Activated T-cell treated with anti-CD3 and anti-CD28 coated beads, Interleukin-2, amount 50 U/mL, for 72 hours (primary cell): ENCODE measurements around the gene LSAMP. TPM values are rescaled to one million over a fixed set of nuclear protein-coding genes. Genes with fewer than 3 reads are reported as not detected.

Source experiments
- ATAC-seq, 2 donors: fragments of 150-1000 bp; cut with Tn5 transposase; replicated peaks in 1 of 2; 2 replicates each; pipeline ENCODE4 v1.10.0; 2021; ENCODE audit warnings: moderate library complexity in 2 of 2, mild to moderate bottlenecking in 1 of 2
- DNase-seq, 2 donors: peaks; one replicate each; pipeline ENCODE4 v3.0.0; 2021 to 2022; ENCODE audit warnings: mixed read lengths in 1 of 2
- H3K27ac Mint-ChIP-seq: one replicate; pipeline ENCODE4 v1.8.0; 2022; ENCODE audit warnings: mild to moderate bottlenecking, moderate library complexity, mixed read lengths
- H3K27me3 Mint-ChIP-seq: one replicate; pipeline ENCODE4 v1.8.0; 2022; ENCODE audit warnings: low read depth, mixed read lengths
- H3K36me3 Mint-ChIP-seq, 2 donors: one replicate each; pipeline ENCODE4 v1.8.0; 2022; ENCODE audit warnings: mixed read lengths in 2 of 2, mild to moderate bottlenecking in 1 of 2; ENCODE audit not compliant: insufficient read depth in 2 of 2
- H3K4me1 Mint-ChIP-seq: one replicate; pipeline ENCODE4 v1.8.0; 2022; ENCODE audit warnings: low read depth, mixed read lengths
- H3K4me3 Mint-ChIP-seq, 2 donors: one replicate each; pipeline ENCODE4 v1.8.0; 2022; ENCODE audit warnings: mild to moderate bottlenecking in 2 of 2, mixed read lengths in 2 of 2, moderate library complexity in 2 of 2
- H3K9me3 Mint-ChIP-seq, 2 donors: one replicate each; pipeline ENCODE4 v1.8.0; 2022; ENCODE audit warnings: mixed read lengths in 2 of 2
- total RNA-seq, 2 donors: library from RNA; stranded (reverse); gene quantifications; one replicate each; pipeline ENCODE4 v1.2.3, GENCODE V29; 2022

The LSAMP gene
- total RNA-seq, 2 donors from 2014 or later: not detected

DNA sequence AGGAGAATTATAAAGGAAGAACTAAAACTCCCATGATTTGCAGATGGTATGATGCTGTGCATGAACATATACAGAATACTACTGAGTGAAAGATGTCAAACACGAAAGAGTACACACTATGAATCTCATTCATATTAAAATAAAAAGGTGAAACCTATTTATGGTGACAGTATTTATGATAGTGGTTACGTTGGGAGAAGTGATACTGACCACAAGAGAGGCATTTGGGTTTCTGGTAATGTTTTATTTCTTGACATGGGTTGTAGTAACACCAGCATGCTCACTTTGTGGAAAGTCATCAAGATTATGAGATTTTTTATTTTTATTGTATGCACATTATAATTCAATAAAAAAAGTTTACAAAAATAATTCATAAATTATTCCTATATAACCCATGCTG, 498.0 kb downstream of the LSAMP start:
- Mint-ChIP-seq H3K4me1 (no peaks in the 10 kb centered on the region), H3K4me3 (no peak overlapping the region), H3K9me3 (peaks cover 3 to 4% of the 10 kb centered on the region in 2 donors), H3K27ac (no peak overlapping the region), H3K27me3 (no peaks in the 10 kb centered on the region), H3K36me3 (no peaks in the 10 kb centered on the region)
- no peak for DNase-seq
- no peak for ATAC-seq

DNA sequence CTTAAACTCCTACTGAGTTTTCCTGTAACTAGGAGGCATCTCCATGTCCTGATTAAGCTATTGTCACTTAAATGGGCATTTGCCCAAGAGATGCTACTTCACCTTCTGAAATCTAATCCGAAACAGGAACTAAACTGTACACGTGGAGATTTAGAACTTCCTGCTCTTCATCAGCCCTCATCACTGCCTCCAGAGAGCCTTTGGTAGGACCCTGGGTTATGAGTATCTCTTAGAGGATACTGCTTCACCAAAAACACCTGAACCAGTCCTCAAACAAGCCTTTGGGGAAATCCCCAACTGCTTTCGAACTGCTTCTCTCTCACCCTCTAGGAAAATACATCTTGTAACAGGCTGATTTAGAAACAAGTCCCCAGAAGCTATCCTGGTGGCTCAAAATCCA, 501.7 kb downstream of the LSAMP start:
- Mint-ChIP-seq H3K4me3 (no peak overlapping the region), H3K9me3 (peaks cover 1 to 4% of the 10 kb centered on the region in 2 donors), H3K4me1 (no peaks in the 10 kb centered on the region), H3K27me3 (no peaks in the 10 kb centered on the region), H3K27ac (no peak overlapping the region), H3K36me3 (no peaks in the 10 kb centered on the region)
- no peak for DNase-seq
- no peak for ATAC-seq

DNA sequence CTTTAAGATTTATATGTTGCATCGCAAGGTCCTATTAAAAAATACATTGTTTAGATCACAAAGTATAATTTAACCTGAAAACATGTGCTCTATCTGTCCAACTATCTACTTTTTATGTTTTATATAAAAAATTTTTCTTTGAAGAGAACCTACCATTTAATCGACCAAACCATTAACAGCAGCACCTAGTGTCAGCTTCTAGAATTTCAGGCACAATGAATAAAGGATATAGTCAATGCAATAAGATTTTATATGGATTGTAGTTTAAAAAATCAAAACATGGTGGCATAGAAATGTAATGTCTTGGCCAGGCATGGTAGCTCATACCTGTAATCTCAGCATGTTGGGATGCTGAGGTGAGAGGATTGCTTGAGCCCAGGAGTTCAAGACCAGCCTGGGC, 508.2 kb downstream of the LSAMP start:
- H3K4me1 Mint-ChIP-seq: no peaks in the 10 kb centered on the region
- DNase-seq (no peak), ATAC-seq (no peak)
- H3K27ac Mint-ChIP-seq: no peak overlapping the region
- peaks cover 8% of the 10 kb centered on the region for H3K27me3 Mint-ChIP-seq
- H3K36me3 Mint-ChIP-seq: no peaks in the 10 kb centered on the region
- no peak overlapping the region for H3K4me3 Mint-ChIP-seq
- peaks cover 0 to 5% of the 10 kb centered on the region in 2 donors for H3K9me3 Mint-ChIP-seq

DNA sequence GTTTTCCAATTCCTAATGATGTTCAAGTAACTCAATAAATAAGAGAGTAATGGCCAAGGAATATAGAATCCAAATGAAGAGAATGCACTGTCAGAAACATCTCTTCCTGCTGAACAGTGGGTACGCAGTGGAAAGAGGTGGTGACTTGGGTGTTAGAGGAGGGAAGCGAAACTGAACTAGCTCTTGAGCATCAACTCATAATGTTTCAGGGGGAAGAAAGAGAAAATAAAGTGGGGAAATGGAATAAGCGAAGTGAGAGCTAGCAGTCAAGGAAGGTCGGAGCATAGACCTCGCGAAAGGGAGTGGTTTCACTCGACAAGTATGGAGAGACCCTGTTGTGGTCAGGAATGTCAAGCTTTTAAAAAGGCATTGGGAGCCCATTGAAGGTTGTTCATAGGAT, 512.5 kb downstream of the LSAMP start:
- Mint-ChIP-seq H3K27ac (no peak overlapping the region), H3K4me3 (no peak overlapping the region), H3K9me3 (peaks cover 0 to 7% of the 10 kb centered on the region in 2 donors), H3K4me1 (no peaks in the 10 kb centered on the region), H3K36me3 (no peaks in the 10 kb centered on the region), H3K27me3 (peaks cover 14% of the 10 kb centered on the region)
- no peak for DNase-seq
- ATAC-seq: no peak

DNA sequence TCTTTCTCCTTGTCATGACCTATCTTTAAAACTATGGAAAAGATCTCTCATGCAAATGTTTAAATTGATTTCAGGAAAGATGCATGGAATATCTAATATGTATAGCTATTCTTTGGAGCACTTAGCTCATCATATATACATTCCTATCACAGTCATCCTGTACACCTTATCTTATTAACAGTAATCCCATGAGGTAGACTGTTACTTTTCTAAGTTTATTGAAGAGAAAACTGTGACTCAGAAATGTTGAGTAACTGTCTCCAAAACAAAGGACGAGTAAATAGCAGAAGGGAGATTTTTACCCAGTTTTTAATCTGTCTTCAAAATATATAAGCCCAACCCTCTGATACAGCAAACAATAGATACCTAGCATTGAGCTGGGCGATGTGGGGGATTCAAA, 513.7 kb downstream of the LSAMP start:
- Mint-ChIP-seq H3K4me1 (no peaks in the 10 kb centered on the region), H3K9me3 (peaks cover 0 to 7% of the 10 kb centered on the region in 2 donors), H3K4me3 (no peak overlapping the region), H3K27ac (no peak overlapping the region), H3K27me3 (peaks cover 14% of the 10 kb centered on the region), H3K36me3 (no peaks in the 10 kb centered on the region)
- no peak for ATAC-seq
- no peak for DNase-seq

DNA sequence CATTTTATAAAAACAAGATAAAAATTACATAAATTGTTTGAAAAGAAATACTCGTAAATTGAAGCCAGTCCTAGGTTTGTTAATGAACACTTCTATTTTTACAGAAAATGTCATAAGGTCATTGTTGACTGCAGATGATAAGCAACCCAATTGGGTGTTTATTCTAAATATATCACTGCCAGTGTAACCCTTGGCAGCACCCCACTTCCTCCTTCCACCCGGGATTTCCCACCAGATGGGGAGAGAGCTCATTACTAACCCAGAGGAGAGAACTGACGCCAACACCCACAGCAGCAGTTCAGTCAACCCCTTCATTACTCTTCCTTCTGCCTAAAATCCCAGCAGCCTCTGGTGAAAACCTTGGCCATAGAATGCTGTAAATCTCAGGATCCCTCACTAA, 514.4 kb downstream of the LSAMP start:
- ATAC-seq (no peak), DNase-seq (no peak)
- Mint-ChIP-seq H3K4me3 (no peak overlapping the region), H3K27me3 (peaks cover 14% of the 10 kb centered on the region), H3K36me3 (no peaks in the 10 kb centered on the region), H3K27ac (no peak overlapping the region), H3K9me3 (peaks cover 0 to 7% of the 10 kb centered on the region in 2 donors), H3K4me1 (no peaks in the 10 kb centered on the region)

DNA sequence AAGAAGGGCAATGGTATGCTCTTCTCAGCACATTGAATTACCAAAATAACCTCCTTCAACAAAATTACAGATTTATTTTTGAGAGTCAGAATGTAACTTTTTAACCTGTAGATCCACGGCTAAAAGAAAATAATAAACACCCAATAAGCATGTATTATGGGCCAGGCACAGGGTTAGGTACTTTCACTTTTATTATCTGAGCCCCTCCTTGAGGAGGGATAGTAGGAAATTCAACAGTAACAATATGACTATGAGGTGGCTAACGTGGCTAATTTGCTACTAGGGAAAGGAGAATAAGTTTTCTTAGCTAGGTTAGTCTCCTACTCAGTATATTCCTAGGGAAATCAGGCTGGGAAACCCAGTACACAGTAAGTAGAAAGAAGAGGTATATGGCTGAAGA, 515.1 kb downstream of the LSAMP start:
- H3K27ac Mint-ChIP-seq: no peak overlapping the region
- peaks cover 8% of the 10 kb centered on the region for H3K27me3 Mint-ChIP-seq
- no peaks in the 10 kb centered on the region for H3K36me3 Mint-ChIP-seq
- DNase-seq (no peak), ATAC-seq (no peak)
- peaks cover 0 to 7% of the 10 kb centered on the region in 2 donors for H3K9me3 Mint-ChIP-seq
- no peaks in the 10 kb centered on the region for H3K4me1 Mint-ChIP-seq
- H3K4me3 Mint-ChIP-seq: no peak overlapping the region

DNA sequence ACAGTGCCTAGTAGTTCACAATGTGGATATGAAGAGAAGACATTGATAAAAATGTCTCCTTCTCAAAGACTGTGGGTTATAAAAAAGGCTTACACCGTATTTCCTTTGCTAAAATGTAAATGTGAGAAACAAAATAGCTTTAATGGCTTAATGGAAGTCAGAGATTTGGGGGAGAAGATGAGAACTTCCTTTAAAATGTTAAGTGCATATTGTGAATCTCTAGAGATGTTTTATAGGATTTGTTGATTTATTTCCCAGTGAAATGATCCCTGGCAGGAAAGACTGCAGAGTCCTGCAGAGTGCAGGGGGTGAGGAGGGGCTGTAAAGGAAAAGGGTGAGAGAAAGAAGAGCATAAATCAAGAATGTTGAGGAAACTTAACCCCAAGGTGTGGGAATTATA, 516.9 kb downstream of the LSAMP start:
- H3K4me3 Mint-ChIP-seq: no peak overlapping the region
- no peak for DNase-seq
- H3K4me1 Mint-ChIP-seq: no peaks in the 10 kb centered on the region
- no peak for ATAC-seq
- H3K36me3 Mint-ChIP-seq: no peaks in the 10 kb centered on the region
- peaks cover 6% of the 10 kb centered on the region for H3K27me3 Mint-ChIP-seq
- peaks cover 2 to 12% of the 10 kb centered on the region in 2 donors for H3K9me3 Mint-ChIP-seq
- H3K27ac Mint-ChIP-seq: no peak overlapping the region

DNA sequence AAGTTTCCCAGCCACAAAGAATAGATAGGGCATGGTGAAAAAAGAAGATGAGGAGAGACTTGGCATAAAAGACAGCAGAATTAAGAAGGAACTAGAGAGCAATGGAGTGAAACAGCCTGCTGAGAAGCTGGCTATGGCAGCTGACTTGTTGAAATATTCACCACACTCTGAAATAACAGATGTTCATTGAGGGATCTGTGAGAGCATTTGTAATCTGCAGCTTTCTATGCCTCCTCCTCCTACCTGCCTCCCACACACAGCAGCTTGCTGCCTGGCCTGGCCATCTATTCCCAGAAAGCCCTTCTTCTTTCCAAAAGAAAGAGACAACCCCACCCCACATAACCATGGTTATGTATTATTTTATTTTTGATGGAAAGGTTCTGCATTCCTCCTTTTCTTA, 518.1 kb downstream of the LSAMP start:
- peaks cover 5 to 9% of the 10 kb centered on the region in 2 donors for H3K9me3 Mint-ChIP-seq
- DNase-seq (no peak), ATAC-seq (no peak)
- H3K27me3 Mint-ChIP-seq: peaks cover 6% of the 10 kb centered on the region
- no peak overlapping the region for H3K27ac Mint-ChIP-seq
- no peaks in the 10 kb centered on the region for H3K4me1 Mint-ChIP-seq
- no peak overlapping the region for H3K4me3 Mint-ChIP-seq
- no peaks in the 10 kb centered on the region for H3K36me3 Mint-ChIP-seq

DNA sequence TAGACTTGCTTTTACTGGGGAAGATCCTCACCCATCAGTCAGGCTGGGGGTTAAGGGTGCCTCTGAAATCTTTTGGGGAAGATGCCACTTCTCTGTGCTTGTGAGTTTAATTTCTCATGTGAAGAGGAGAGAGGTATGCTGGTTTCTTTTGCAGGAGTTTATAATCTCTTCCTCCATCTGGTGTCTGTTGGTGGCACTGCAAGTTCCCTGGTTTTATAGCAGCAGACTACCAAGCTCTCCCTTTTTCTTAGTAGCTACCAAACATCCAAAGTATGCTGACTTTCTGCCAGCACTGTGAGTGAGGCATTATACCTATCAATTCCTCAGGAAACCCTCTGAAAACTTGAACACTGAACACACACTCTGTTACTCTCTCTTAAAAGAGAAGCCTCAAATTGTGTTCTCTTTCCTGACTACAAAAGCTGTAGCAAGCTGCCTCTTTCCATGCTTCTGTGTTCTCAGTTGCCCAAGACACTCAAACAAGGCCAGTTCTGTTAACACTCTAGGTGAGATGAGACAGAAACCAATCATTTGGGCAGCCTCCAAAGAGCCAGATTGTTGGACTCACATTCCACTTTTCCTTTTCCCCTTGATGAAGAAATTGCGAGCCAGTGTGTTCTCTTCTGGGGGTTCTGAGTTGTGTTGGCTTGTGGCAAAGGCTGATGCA, 522.5 kb downstream of the LSAMP start:
- no peak for DNase-seq
- Mint-ChIP-seq H3K36me3 (peaks cover 0 to 2% of the 10 kb centered on the region in 2 donors), H3K9me3 (peaks cover 9 to 11% of the 10 kb centered on the region in 2 donors), H3K27me3 (no peaks in the 10 kb centered on the region), H3K4me1 (no peaks in the 10 kb centered on the region), H3K4me3 (no peak overlapping the region), H3K27ac (no peak overlapping the region)
- no peak for ATAC-seq

DNA sequence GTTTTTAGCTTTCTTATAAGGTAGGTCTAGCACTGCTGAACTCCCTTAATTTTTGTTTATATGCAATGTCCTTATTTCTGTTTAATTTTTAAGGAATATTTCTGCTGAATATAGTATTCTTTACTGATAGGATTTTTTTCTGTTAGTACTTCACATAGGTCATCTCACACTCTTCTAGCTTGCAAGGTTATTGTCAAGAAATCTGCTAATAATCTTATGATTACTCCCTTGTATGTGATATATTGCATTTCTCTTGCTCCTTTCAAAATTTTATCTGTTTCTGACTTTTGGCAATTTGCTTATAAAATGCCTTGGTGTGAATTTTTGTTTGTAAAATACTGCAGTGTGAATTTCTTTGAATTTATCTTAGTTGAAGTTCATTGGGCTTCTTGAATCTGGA, 523.6 kb downstream of the LSAMP start:
- Mint-ChIP-seq H3K27ac (no peak overlapping the region), H3K27me3 (no peaks in the 10 kb centered on the region), H3K4me3 (no peak overlapping the region), H3K9me3 (peaks cover 9 to 11% of the 10 kb centered on the region in 2 donors), H3K4me1 (no peaks in the 10 kb centered on the region), H3K36me3 (peaks cover 0 to 2% of the 10 kb centered on the region in 2 donors)
- ATAC-seq: no peak
- DNase-seq: no peak

DNA sequence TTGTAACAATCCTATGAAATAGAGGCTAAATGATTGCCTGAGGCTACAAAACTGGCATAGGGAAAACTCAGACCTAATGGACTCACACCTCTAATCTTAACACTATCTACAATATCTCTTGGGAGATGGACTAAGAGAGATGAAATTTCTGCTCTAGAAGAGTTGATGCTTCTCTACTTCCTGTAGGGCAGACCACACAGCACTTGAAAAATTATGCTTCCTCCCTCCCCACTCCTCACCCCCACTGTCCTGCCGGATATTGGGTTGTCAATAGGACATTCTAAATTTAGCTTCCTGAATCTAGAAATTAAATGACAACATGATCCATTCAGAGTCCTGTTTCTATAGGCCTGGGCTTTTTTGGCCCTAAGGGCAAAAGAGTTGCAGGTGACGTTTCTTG, 526.4 kb downstream of the LSAMP start:
- Mint-ChIP-seq H3K4me3 (no peak overlapping the region), H3K36me3 (peaks cover 0 to 2% of the 10 kb centered on the region in 2 donors), H3K27me3 (no peaks in the 10 kb centered on the region), H3K27ac (no peak overlapping the region), H3K9me3 (peaks cover 7 to 8% of the 10 kb centered on the region in 2 donors), H3K4me1 (no peaks in the 10 kb centered on the region)
- ATAC-seq (no peak), DNase-seq (no peak)

DNA sequence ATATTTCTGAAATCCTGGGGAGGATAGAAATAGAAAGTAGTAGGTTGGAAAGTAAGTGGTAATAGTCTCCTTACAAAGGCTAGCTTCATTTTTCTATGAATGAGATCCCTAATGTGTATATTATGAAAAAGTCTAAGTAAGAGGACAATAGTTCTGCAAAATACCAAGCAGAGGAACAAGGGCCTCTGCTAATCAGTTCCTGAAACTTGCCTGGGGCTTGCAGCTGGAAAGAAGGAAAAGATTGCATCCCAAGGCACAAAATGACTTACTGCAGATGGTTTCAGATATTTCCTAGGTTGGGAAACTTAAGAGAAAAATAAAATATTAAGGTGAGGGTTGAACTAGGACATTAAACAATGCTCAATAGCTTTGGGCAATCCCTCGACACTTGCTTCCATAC, 528.4 kb downstream of the LSAMP start:
- Mint-ChIP-seq H3K4me3 (no peak overlapping the region), H3K36me3 (peaks cover 0 to 2% of the 10 kb centered on the region in 2 donors), H3K4me1 (no peaks in the 10 kb centered on the region), H3K9me3 (peaks cover 2 to 4% of the 10 kb centered on the region in 2 donors), H3K27me3 (no peaks in the 10 kb centered on the region), H3K27ac (no peak overlapping the region)
- ATAC-seq (no peak), DNase-seq (no peak)

DNA sequence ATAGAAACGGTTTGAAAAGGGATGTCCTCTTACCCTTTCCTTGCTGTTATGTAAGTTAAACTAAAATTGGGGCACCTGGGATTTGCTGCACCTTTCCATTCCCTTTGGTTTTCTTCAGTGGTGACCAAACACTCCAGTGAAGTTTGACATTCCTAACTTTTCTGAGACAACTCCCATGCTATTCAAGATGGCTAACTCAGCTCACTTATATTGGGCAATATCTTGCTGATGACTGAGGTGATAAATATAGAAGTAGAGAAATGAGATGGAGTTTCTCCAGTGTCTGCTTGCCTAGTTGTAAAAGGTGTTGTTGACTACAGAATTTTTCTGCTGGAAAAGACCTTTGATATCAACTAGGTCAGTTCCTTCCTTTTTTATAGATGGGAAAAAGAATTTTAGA, 530.2 kb downstream of the LSAMP start:
- Mint-ChIP-seq H3K36me3 (no peaks in the 10 kb centered on the region), H3K27me3 (no peaks in the 10 kb centered on the region), H3K27ac (no peak overlapping the region), H3K4me3 (no peak overlapping the region), H3K4me1 (no peaks in the 10 kb centered on the region), H3K9me3 (no peaks in the 10 kb centered on the region)
- no peak for DNase-seq
- no peak for ATAC-seq
